ENCODE measurements around the gene SPAAR. TPM values are rescaled to one million over a fixed set of nuclear protein-coding genes. Genes with fewer than 3 reads are reported as not detected.
"Not testable (repeated sequence)": the region's sequence is repeated elsewhere in the genome, so short reads cannot be mapped to it uniquely, and the experiment has no call there.

The SPAAR gene
- total RNA-seq, 3 donors from 2014 or later (not counting 1 experiment from before 2014, with no cell fraction given): not detected

DNA sequence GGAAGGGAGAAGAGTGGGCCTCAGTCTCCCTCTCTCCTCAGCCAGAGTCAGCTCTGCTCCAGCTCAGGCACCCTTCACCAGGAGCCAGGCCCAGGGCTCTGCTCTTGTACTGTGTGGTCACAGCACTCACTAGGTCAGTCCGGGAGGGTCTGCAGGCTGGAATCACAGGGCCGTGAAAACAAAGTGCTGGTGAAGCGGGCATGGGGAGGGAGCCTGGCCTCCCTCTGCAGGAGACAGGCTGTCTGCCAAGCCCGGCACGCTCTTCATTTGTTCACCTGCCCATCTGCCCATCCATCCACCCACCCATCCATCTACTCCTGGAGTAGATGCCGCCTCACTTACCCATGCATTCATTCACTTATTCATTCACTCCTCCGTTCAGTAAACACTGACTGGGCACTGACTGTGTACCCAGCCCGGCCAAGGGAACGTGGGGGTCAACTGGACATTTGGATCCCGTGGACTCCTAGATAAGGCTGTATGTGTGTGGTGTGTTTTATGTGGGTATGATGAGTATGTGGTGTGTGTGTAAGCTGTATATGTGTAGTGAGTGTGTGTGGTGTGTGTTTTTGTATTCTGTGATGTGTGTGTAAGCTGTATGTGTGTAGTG is 3.6 kb downstream of the SPAAR start:
- TF ChIP-seq, protein P1, sequence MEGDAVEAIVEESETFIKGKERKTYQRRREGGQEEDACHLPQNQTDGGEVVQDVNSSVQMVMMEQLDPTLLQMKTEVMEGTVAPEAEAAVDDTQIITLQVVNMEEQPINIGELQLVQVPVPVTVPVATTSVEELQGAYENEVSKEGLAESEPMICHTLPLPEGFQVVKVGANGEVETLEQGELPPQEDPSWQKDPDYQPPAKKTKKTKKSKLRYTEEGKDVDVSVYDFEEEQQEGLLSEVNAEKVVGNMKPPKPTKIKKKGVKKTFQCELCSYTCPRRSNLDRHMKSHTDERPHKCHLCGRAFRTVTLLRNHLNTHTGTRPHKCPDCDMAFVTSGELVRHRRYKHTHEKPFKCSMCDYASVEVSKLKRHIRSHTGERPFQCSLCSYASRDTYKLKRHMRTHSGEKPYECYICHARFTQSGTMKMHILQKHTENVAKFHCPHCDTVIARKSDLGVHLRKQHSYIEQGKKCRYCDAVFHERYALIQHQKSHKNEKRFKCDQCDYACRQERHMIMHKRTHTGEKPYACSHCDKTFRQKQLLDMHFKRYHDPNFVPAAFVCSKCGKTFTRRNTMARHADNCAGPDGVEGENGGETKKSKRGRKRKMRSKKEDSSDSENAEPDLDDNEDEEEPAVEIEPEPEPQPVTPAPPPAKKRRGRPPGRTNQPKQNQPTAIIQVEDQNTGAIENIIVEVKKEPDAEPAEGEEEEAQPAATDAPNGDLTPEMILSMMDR (IDR thresholded peaks at IDR 0.05): no peak
- Histone ChIP-seq H3K36me3 (ENCODE audit: control insufficient read depth, insufficient read depth, low read length) (no peaks in the 10 kb centered on the region), H3K27me3 (ENCODE audit: control insufficient read depth, insufficient read depth, low read length) (no peaks in the 10 kb centered on the region), H3K27ac (ENCODE audit: low read length) (no peak overlapping the region), H3K4me1 (ENCODE audit: control insufficient read depth, insufficient read depth, low read length) (peaks cover 26% of the 10 kb centered on the region), H3K9me3 (ENCODE audit: control insufficient read depth, insufficient read depth, low read length) (no peaks in the 10 kb centered on the region), H3K4me3 (ENCODE audit: low read length) (no peak overlapping the region)
- Mint-ChIP-seq H3K4me3 (no peak overlapping the region), H3K27me3 (ENCODE audit: low read depth in 2 of 2) (no peaks in the 10 kb centered on the region), H3K4me1 (peaks cover 0 to 7% of the 10 kb centered on the region in 2 donors), H3K9me3 (no peaks in the 10 kb centered on the region), H3K36me3 (no peaks in the 10 kb centered on the region), H3K27ac (no peak overlapping the region)
- DNase-seq (no peak), ATAC-seq (no peak)
- intact Hi-C loops (cut with micrococcal nuclease): no loop called here
- 92% methylated on average over 10 of the region's 10 CpGs for WGBS (ENCODE audit: insufficient coverage)

DNA sequence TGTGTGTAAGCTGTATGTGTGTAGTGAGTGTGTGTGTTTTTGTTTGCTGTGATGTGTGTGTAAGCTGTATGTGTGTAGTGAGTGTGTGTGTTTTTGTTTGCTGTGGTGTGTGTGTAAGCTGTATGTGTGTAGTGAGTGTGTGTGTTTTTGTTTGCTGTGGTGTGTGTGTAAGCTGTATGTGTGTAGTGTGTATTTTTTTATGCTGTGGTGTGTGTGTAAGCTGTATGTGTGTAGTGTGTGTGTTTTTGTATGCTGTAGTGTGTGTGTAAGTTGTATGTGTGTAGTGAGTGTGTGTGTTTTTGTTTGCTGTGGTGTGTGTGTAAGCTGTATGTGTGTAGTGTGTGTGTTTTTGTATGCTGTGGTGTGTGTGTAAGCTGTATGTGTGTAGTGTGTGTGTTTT is 4.1 kb downstream of the SPAAR start:
- intact Hi-C loops (cut with micrococcal nuclease); H3K9me3 ChIP-seq (ENCODE audit: control insufficient read depth, insufficient read depth, low read length); H3K27me3 ChIP-seq (ENCODE audit: control insufficient read depth, insufficient read depth, low read length); H3K9me3 Mint-ChIP-seq; H3K27ac ChIP-seq (ENCODE audit: low read length); DNase-seq; H3K4me1 Mint-ChIP-seq; H3K36me3 ChIP-seq (ENCODE audit: control insufficient read depth, insufficient read depth, low read length); H3K36me3 Mint-ChIP-seq; H3K4me3 Mint-ChIP-seq; H3K4me3 ChIP-seq (ENCODE audit: low read length); H3K27ac Mint-ChIP-seq; H3K27me3 Mint-ChIP-seq (ENCODE audit: low read depth in 2 of 2); ATAC-seq: not testable (repeated sequence)
- peaks cover 21% of the 10 kb centered on the region for H3K4me1 ChIP-seq (ENCODE audit: control insufficient read depth, insufficient read depth, low read length)

DNA sequence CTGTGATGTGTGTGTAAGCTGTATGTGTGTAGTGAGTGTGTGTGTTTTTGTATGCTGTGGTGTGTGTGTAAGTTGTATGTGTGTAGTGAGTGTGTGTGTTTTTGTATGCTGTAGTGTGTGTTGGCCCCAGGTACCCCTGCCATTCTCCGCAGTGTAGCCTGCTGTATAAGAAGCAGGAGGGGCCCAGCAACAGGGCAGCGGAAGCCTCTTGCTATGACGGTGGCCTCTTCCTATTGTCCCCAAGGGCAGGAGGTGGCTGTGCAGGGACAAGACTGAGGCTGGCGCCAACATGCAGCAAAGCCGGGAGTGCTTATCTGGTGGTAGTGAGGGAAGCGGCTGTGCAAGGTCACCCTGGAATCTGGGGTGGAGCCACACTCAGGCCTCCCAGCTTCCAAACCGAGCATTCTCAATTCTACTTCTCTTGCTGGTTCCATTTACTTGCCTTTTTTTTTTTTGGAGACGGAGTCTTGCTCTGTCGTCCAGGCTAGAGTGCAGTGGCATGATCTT is 5.1 kb downstream of the SPAAR start:
- TF ChIP-seq, protein P1 (IDR thresholded peaks at IDR 0.05): no peak
- H3K36me3 Mint-ChIP-seq: no peaks in the 10 kb centered on the region
- ATAC-seq (peak; percentile 31 to 55 (median 47)), DNase-seq (no peak)
- intact Hi-C loops (cut with micrococcal nuclease): no loop called here
- H3K36me3 ChIP-seq (ENCODE audit: control insufficient read depth, insufficient read depth, low read length): no peaks in the 10 kb centered on the region
- no peaks in the 10 kb centered on the region for H3K9me3 Mint-ChIP-seq
- H3K4me1 Mint-ChIP-seq: peaks cover 0 to 7% of the 10 kb centered on the region in 2 donors
- H3K4me3 ChIP-seq (ENCODE audit: low read length): no peak overlapping the region
- 64% methylated on average over 9 of the region's 9 CpGs for WGBS (ENCODE audit: insufficient coverage)
- H3K27me3 ChIP-seq (ENCODE audit: control insufficient read depth, insufficient read depth, low read length): no peaks in the 10 kb centered on the region
- H3K27ac Mint-ChIP-seq: no peak overlapping the region
- H3K27me3 Mint-ChIP-seq (ENCODE audit: low read depth in 2 of 2): no peaks in the 10 kb centered on the region
- H3K4me3 Mint-ChIP-seq: no peak overlapping the region
- no peak overlapping the region for H3K27ac ChIP-seq (ENCODE audit: low read length)
- H3K4me1 ChIP-seq (ENCODE audit: control insufficient read depth, insufficient read depth, low read length): peaks cover 20% of the 10 kb centered on the region
- H3K9me3 ChIP-seq (ENCODE audit: control insufficient read depth, insufficient read depth, low read length): no peaks in the 10 kb centered on the region

DNA sequence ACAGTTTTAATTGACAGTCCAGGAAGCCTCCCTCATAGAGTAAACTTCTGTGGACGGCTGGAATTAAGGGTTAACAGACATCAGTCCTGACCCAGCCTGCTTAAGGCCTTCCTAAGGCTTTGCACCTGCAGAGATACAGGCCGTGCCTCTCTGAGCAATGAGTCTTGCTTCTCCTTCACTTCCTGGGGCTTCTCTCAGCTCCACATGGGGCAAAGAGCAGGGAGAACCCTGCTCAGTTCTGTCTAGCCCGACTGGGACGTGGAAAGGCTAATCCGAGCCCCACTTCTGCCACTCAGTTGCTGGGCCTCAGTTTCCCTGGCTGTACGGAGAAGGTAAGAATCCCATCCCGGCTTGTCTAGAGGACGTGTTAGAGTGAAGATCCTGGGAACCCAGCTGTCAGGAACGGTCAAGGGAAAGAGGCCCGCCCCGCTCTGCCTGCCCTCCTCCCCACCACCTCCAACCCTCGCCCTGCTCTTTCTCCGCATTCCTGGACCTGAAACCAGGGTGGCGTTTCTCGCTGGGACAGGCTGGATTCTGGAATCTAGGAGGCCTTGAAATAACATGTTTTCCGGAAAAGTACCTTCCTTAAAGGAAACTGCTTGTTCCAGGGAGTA is 6.5 kb downstream of the SPAAR start:
- Histone ChIP-seq H3K9me3 (ENCODE audit: control insufficient read depth, insufficient read depth, low read length) (no peaks in the 10 kb centered on the region), H3K27me3 (ENCODE audit: control insufficient read depth, insufficient read depth, low read length) (no peaks in the 10 kb centered on the region), H3K4me3 (ENCODE audit: low read length) (no peak overlapping the region), H3K36me3 (ENCODE audit: control insufficient read depth, insufficient read depth, low read length) (no peaks in the 10 kb centered on the region), H3K27ac (ENCODE audit: low read length) (no peak overlapping the region), H3K4me1 (ENCODE audit: control insufficient read depth, insufficient read depth, low read length) (peaks cover 7% of the 10 kb centered on the region)
- TF ChIP-seq, protein P1 (IDR thresholded peaks at IDR 0.05): no peak
- peaks cover 0 to 4% of the 10 kb centered on the region in 2 donors for H3K4me1 Mint-ChIP-seq
- no peak overlapping the region for H3K27ac Mint-ChIP-seq
- no peaks in the 10 kb centered on the region for H3K9me3 Mint-ChIP-seq
- intact Hi-C loops (cut with micrococcal nuclease): no loop called here
- DNase-seq: no peak
- H3K36me3 Mint-ChIP-seq: no peaks in the 10 kb centered on the region
- no peak overlapping the region for H3K4me3 Mint-ChIP-seq
- H3K27me3 Mint-ChIP-seq (ENCODE audit: low read depth in 2 of 2): no peaks in the 10 kb centered on the region
- ATAC-seq: no peak
- 94% methylated on average over 16 of the region's 16 CpGs for WGBS (ENCODE audit: insufficient coverage)

All from natural killer cell (primary cell).